ENCODE data around the gene EPS15.

GRCh38 chr1:51416910-51417309, 102.2 kb downstream of the EPS15 start:
- TF ChIP-seq HDAC2 (IDR thresholded peaks at IDR 0.05) = no peak
- TF ChIP-seq CCNT2 (IDR thresholded peaks at IDR 0.05; ENCODE audit: borderline replicate concordance, extremely low read depth, insufficient read length, low read depth, low read length) = no peak

All from K562 (cell line).